SKM-1 (cell line): ENCODE results near the gene MRPL14.
"Not testable (repeated sequence)": the region's sequence is repeated elsewhere in the genome, so short reads cannot be mapped to it uniquely, and the experiment has no call there.

Experiments
- DNase-seq: peaks from one replicate; lab custom pipeline; 2025; ENCODE audit not compliant: unreplicated experiment; lab: John Stamatoyannopoulos, UW

MRPL14 gene

GRCh38 chr6:44150317-44150917 lies 23.2 kb upstream of the MRPL14 start:
- DNase-seq, result no peak

- no peak for DNase-seq
Observed at GRCh38 chr6:44149369-44150012, 22.2 kb upstream of the MRPL14 start.

GRCh38 chr6:44148306-44148705 lies 21.1 kb upstream of the MRPL14 start:
- no peak for DNase-seq

GRCh38 chr6:44147256-44147655 lies 20.0 kb upstream of the MRPL14 start:
- DNase-seq, result no peak

GRCh38 chr6:44146685-44147084 lies 19.4 kb upstream of the MRPL14 start:
- no peak for DNase-seq

- DNase-seq, result no peak
Observed at GRCh38 chr6:44145839-44146238, 18.6 kb upstream of the MRPL14 start.

- not testable (repeated sequence) for DNase-seq
Observed at GRCh38 chr6:44144536-44144935, 17.3 kb upstream of the MRPL14 start.

GRCh38 chr6:44143731-44144130 lies 16.5 kb upstream of the MRPL14 start:
- no peak for DNase-seq

GRCh38 chr6:44142835-44143234 lies 15.6 kb upstream of the MRPL14 start:
- no peak for DNase-seq

- DNase-seq, result no peak
Observed at GRCh38 chr6:44139351-44139743, 12.1 kb upstream of the MRPL14 start.

- no peak for DNase-seq
Observed at GRCh38 chr6:44138717-44139350, 11.6 kb upstream of the MRPL14 start.

- no peak for DNase-seq
Observed at GRCh38 chr6:44135875-44136274, 8.6 kb upstream of the MRPL14 start.

- DNase-seq, result no peak
Observed at GRCh38 chr6:44135173-44135758, 8.0 kb upstream of the MRPL14 start.

- no peak for DNase-seq
Observed at GRCh38 chr6:44133981-44134711, 6.9 kb upstream of the MRPL14 start.

GRCh38 chr6:44133003-44133931 lies 6.0 kb upstream of the MRPL14 start:
- DNase-seq, result no peak

- DNase-seq, result no peak
Observed at GRCh38 chr6:44132476-44132875, 5.2 kb upstream of the MRPL14 start.

GRCh38 chr6:44131892-44132291 lies 4.6 kb upstream of the MRPL14 start:
- no peak for DNase-seq

- no peak for DNase-seq
Observed at GRCh38 chr6:44129841-44130322, 2.6 kb upstream of the MRPL14 start.

GRCh38 chr6:44128020-44128917 lies 1.0 kb upstream of the MRPL14 start:
- peak; percentile 22 for DNase-seq
